GM23338 (cell line): ENCODE measurements around the gene NPLOC4. TPM values are rescaled to one million over a fixed set of nuclear protein-coding genes. Genes with fewer than 3 reads are reported as not detected.

Source experiments
- ATAC-seq: fragments of 200-7000 bp; cut with Tn5 transposase; 3 replicates; pipeline ENCODE4 v1.9.1; 2020
- DNase-seq: peaks from one replicate; pipeline ENCODE4 v3.0.0-alpha.2; 2015; ENCODE audit warnings: low spot score
- H2AFZ ChIP-seq: fragments of 200-600 bp; sonication (generic); 2 replicates; pipeline ENCODE4 v1.8.0; 2016; ENCODE audit warnings: antibody characterized with exemption, mild to moderate bottlenecking, moderate library complexity
- H3F3A ChIP-seq: fragments of 200-600 bp; sonication (generic); replicated peaks from 2 replicates; pipeline ENCODE4 v1.8.0; 2017; ENCODE audit warnings: antibody characterized with exemption, mixed run types, low read depth
- H3K27ac ChIP-seq: fragments of 200-600 bp; sonication (generic); 2 replicates; pipeline ENCODE4 v1.6.1; 2016; ENCODE audit warnings: low read depth
- H3K27me3 ChIP-seq: fragments of 200-600 bp; sonication (generic); 2 replicates; pipeline ENCODE4 v1.8.0; 2016; ENCODE audit warnings: mild to moderate bottlenecking, mixed run types, moderate library complexity; ENCODE audit not compliant: insufficient read depth
- H3K36me3 ChIP-seq: fragments of 200-600 bp; sonication (generic); 2 replicates; pipeline ENCODE4 v1.8.0; 2016; ENCODE audit warnings: mild to moderate bottlenecking; ENCODE audit not compliant: insufficient read depth
- H3K4me1 ChIP-seq: fragments of 200-600 bp; sonication (generic); 2 replicates; pipeline ENCODE4 v1.8.0; 2016; ENCODE audit warnings: mild to moderate bottlenecking, moderate library complexity; ENCODE audit not compliant: insufficient read depth
- H3K4me2 ChIP-seq: fragments of 200-600 bp; sonication (generic); 2 replicates; pipeline ENCODE4 v1.7.1; 2017; ENCODE audit warnings: mixed run types
- H3K4me3 ChIP-seq: fragments of 200-600 bp; sonication (generic); 2 replicates; pipeline ENCODE4 v1.6.1; 2016; ENCODE audit warnings: mixed run types
- H3K79me2 ChIP-seq: fragments of 200-600 bp; sonication (generic); replicated peaks from 2 replicates; pipeline ENCODE4 v1.8.0; 2017; ENCODE audit warnings: mild to moderate bottlenecking; ENCODE audit not compliant: insufficient read depth
- H3K9me2 ChIP-seq: fragments of 200-600 bp; sonication (generic); 2 replicates; pipeline ENCODE4 v1.8.0; 2017; ENCODE audit not compliant: insufficient read depth
- H4K20me1 ChIP-seq: fragments of 200-600 bp; sonication (generic); replicated peaks from 2 replicates; pipeline ENCODE4 v1.8.0; 2017; ENCODE audit warnings: mild to moderate bottlenecking; ENCODE audit not compliant: insufficient read depth
- H3K27ac Mint-ChIP-seq: 2 replicates; pipeline ENCODE4 v1.8.0; 2020; ENCODE audit warnings: inconsistent platforms, mild to moderate bottlenecking, moderate library complexity, mixed read lengths
- H3K27me3 Mint-ChIP-seq: 3 replicates; pipeline ENCODE4 v1.8.0; 2022; ENCODE audit warnings: low read depth, mild to moderate bottlenecking, moderate library complexity, mixed read lengths, inconsistent platforms; ENCODE audit not compliant: insufficient read depth, poor library complexity
- H3K36me3 Mint-ChIP-seq: 3 replicates; pipeline ENCODE4 v1.8.0; 2021; ENCODE audit warnings: low read depth, mild to moderate bottlenecking, inconsistent platforms, moderate library complexity, mixed read lengths
- H3K4me1 Mint-ChIP-seq: 3 replicates; pipeline ENCODE4 v1.8.0; 2020; ENCODE audit warnings: mild to moderate bottlenecking, inconsistent platforms, mixed read lengths
- H3K4me3 Mint-ChIP-seq: 3 replicates; pipeline ENCODE4 v1.8.0; 2021; ENCODE audit warnings: moderate library complexity, mild to moderate bottlenecking, inconsistent platforms, mixed read lengths
- H3K9me3 Mint-ChIP-seq: 3 replicates; pipeline ENCODE4 v1.8.0; 2020; ENCODE audit warnings: moderate library complexity, mild to moderate bottlenecking, inconsistent platforms, mixed read lengths
- CREB1 ChIP-seq: fragments of 250-450 bp; sonication (Bioruptor Pico); IDR thresholded peaks from 2 replicates; pipeline ENCODE4 v1.5.0; 2020; ENCODE audit warnings: low read depth, mild to moderate bottlenecking, moderate library complexity
- CTCF ChIP-seq, 2 experiments: fragments of 200-600 bp in 1 of 2; sonication (generic) in 1 of 2; conservative IDR thresholded peaks; 2 replicates each; pipeline versions ENCODE4 v1.5.1 to v1.6.1; 2016 to 2017; ENCODE audit warnings: antibody characterized with exemption in 2 of 2, low read depth in 2 of 2, mild to moderate bottlenecking in 2 of 2, moderate library complexity in 1 of 2
- EZH2 ChIP-seq: fragments of 200-600 bp; sonication (generic); IDR thresholded peaks from one replicate; pipeline ENCODE4 v1.8.0; 2017; ENCODE audit warnings: antibody characterized with exemption, mild to moderate bottlenecking, low read depth; ENCODE audit not compliant: unreplicated experiment
- EZH2phosphoT487 ChIP-seq: fragments of 200-600 bp; sonication (generic); IDR thresholded peaks from one replicate; pipeline ENCODE4 v1.8.1; 2018; ENCODE audit warnings: antibody characterized with exemption; ENCODE audit not compliant: unreplicated experiment
- NANOG ChIP-seq: IDR thresholded peaks from 2 replicates; pipeline ENCODE4 v1.6.1; 2016; ENCODE audit warnings: antibody characterized with exemption, borderline replicate concordance
- STAT1 ChIP-seq: IDR thresholded peaks from one replicate; pipeline ENCODE4 v1.6.1; 2016; ENCODE audit warnings: antibody characterized with exemption; ENCODE audit not compliant: unreplicated experiment
- ZNF331 ChIP-seq: fragments of 250-450 bp; sonication (Bioruptor Pico); IDR thresholded peaks from 2 replicates; pipeline ENCODE4 v1.5.0; 2020; ENCODE audit warnings: low read depth, mild to moderate bottlenecking, moderate library complexity
- polyA plus RNA-seq: library from polyadenylated mRNA; unstranded; fragments of >200 nt; fragmentation: Nextera tagmentation; extraction: Ambion mirVana; gene quantifications from 2 replicates; pipeline ENCODE4 v1.2.1, GENCODE V29; 2016
- total RNA-seq: library from RNA; depleted of rRNA; stranded (reverse); fragments of >200 nt; shearing (Covaris generic); gene quantifications from 2 replicates; pipeline ENCODE4 v1.2.3, GENCODE V29; 2014
- TF ChIP-seq, protein P1 (sequence below): fragments of 250-450 bp; sonication (Bioruptor Pico); IDR thresholded peaks from 2 replicates; pipeline ENCODE4 v1.5.0; 2020; ENCODE audit warnings: mild to moderate bottlenecking, moderate library complexity
- TF ChIP-seq, protein P2 (sequence below): IDR thresholded peaks from 2 replicates; pipeline ENCODE4 v1.6.1; 2016; ENCODE audit warnings: antibody characterized with exemption

Gene NPLOC4
- total and polyA plus RNA-seq, 2 experiments from 2014 or later: 24.1 to 79.1 TPM

DNA sequence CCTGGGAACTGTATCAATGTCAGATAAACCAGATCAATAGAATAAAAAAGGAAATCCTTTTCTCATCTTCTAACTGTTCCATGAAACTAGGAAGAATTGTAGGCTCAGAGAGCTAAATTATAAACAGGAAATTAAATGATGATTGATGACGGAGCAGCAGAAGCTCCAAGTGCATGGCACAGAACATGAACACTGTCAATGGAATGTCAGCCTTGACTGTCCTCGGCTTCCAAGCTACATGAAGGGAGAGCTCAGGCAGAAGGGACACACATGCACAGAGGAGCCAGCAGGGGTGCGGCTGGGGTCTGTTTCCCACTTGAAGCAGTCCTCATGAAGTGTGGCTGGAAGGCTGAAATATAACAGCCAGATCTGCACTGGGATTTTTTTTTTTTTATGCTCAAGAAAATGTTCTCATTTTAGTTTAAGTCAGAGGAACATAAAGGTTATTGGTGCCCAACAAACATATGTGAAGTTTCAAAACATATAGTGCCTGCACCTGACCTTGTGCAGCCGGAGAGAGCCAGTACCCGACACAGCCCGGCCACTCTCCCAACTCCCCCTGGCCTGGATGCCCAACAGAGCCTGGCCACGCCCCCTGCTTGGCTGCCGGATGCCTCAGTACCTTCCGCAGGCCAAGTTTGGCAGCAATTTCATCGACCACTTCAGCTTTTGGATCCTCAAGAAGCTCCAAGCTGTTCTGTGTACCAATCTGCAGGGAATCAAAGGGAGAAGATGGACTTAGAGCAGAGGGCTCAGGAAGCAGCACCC is 37.0 kb downstream of the NPLOC4 start (continued):
- TF ChIP-seq, protein P1, sequence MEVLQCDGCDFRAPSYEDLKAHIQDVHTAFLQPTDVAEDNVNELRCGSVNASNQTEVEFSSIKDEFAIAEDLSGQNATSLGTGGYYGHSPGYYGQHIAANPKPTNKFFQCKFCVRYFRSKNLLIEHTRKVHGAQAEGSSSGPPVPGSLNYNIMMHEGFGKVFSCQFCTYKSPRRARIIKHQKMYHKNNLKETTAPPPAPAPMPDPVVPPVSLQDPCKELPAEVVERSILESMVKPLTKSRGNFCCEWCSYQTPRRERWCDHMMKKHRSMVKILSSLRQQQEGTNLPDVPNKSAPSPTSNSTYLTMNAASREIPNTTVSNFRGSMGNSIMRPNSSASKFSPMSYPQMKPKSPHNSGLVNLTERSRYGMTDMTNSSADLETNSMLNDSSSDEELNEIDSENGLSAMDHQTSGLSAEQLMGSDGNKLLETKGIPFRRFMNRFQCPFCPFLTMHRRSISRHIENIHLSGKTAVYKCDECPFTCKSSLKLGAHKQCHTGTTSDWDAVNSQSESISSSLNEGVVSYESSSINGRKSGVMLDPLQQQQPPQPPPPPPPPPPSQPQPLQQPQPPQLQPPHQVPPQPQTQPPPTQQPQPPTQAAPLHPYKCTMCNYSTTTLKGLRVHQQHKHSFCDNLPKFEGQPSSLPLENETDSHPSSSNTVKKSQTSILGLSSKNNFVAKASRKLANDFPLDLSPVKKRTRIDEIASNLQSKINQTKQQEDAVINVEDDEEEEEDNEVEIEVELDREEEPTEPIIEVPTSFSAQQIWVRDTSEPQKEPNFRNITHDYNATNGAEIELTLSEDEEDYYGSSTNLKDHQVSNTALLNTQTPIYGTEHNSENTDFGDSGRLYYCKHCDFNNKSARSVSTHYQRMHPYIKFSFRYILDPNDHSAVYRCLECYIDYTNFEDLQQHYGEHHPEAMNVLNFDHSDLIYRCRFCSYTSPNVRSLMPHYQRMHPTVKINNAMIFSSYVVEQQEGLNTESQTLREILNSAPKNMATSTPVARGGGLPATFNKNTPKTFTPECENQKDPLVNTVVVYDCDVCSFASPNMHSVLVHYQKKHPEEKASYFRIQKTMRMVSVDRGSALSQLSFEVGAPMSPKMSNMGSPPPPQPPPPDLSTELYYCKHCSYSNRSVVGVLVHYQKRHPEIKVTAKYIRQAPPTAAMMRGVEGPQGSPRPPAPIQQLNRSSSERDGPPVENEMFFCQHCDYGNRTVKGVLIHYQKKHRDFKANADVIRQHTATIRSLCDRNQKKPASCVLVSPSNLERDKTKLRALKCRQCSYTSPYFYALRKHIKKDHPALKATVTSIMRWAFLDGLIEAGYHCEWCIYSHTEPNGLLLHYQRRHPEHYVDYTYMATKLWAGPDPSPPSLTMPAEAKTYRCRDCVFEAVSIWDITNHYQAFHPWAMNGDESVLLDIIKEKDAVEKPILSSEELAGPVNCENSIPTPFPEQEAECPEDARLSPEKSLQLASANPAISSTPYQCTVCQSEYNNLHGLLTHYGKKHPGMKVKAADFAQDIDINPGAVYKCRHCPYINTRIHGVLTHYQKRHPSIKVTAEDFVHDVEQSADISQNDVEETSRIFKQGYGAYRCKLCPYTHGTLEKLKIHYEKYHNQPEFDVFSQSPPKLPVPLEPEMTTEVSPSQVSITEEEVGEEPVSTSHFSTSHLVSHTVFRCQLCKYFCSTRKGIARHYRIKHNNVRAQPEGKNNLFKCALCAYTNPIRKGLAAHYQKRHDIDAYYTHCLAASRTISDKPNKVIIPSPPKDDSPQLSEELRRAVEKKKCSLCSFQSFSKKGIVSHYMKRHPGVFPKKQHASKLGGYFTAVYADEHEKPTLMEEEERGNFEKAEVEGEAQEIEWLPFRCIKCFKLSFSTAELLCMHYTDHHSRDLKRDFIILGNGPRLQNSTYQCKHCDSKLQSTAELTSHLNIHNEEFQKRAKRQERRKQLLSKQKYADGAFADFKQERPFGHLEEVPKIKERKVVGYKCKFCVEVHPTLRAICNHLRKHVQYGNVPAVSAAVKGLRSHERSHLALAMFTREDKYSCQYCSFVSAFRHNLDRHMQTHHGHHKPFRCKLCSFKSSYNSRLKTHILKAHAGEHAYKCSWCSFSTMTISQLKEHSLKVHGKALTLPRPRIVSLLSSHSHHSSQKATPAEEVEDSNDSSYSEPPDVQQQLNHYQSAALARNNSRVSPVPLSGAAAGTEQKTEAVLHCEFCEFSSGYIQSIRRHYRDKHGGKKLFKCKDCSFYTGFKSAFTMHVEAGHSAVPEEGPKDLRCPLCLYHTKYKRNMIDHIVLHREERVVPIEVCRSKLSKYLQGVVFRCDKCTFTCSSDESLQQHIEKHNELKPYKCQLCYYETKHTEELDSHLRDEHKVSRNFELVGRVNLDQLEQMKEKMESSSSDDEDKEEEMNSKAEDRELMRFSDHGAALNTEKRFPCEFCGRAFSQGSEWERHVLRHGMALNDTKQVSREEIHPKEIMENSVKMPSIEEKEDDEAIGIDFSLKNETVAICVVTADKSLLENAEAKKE (CRISPR knock-in tag): no peak
- TF ChIP-seq ZNF331: no peak
- TF ChIP-seq STAT1: no peak
- no peak for TF ChIP-seq EZH2
- TF ChIP-seq, protein P2, sequence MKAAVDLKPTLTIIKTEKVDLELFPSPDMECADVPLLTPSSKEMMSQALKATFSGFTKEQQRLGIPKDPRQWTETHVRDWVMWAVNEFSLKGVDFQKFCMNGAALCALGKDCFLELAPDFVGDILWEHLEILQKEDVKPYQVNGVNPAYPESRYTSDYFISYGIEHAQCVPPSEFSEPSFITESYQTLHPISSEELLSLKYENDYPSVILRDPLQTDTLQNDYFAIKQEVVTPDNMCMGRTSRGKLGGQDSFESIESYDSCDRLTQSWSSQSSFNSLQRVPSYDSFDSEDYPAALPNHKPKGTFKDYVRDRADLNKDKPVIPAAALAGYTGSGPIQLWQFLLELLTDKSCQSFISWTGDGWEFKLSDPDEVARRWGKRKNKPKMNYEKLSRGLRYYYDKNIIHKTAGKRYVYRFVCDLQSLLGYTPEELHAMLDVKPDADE: no peak

DNA sequence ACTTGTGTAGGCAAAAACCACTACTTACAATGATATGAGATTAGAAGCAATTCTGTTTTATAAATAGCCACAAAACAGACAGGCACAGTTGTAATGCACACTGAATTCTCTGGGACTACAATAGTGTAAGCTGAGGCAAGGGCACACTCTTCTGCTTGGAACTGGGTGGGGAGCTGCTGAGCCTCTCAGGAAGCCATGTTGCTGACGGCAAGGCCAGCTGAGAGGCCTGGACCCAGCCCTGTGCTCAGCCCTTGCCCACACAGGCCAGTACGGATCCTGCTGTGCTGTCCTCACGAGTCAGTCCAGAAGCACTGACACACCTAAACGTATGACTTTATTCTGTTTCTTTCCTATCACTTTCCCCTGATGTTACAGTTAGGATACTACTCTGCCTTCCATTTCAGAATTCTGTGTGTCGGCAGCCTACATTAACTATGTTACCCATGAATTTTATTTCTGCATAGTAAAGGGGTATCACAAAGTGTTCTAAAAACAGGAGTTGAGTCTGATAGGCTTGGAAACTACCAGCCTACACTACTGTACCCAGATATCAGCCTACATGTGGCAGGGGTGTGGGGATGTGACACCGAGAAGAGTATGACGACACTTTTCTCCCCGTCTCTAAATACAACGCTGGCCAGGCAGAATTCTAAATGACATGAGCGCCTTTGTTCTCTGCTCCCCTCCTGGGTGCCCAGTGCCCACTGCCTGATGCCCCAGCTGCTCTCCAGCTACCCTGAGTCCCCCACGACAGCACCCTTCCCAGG is 43.6 kb downstream of the NPLOC4 start:
- Histone ChIP-seq H3F3A (peaks cover 8% of the 10 kb centered on the region; the same call in 1 of the 2 replicates), H2AFZ (no peak overlapping the region), H3K27me3 (no peaks in the 10 kb centered on the region), H3K27ac (no peak overlapping the region), H3K4me3 (no peak overlapping the region), H4K20me1 (peaks cover 14% of the 10 kb centered on the region), H3K79me2 (no peaks in the 10 kb centered on the region), H3K4me2 (no peak overlapping the region), H3K4me1 (no peaks in the 10 kb centered on the region), H3K9me2 (no peaks in the 10 kb centered on the region), H3K36me3 (peaks cover 34% of the 10 kb centered on the region)
- H3K4me1 Mint-ChIP-seq: no peaks in the 10 kb centered on the region
- H3K36me3 Mint-ChIP-seq: peaks cover 77% of the 10 kb centered on the region
- H3K9me3 Mint-ChIP-seq: no peaks in the 10 kb centered on the region
- no peak overlapping the region for H3K27ac Mint-ChIP-seq
- peaks cover 9% of the 10 kb centered on the region for H3K27me3 Mint-ChIP-seq
- H3K4me3 Mint-ChIP-seq: no peak overlapping the region
- ATAC-seq (no peak), DNase-seq (no peak)
- TF ChIP-seq STAT1 (no peak), EZH2phosphoT487 (no peak), CTCF (conservative IDR thresholded peaks at IDR 0.05; ENCODE audit: low read depth in 2 of 2) (no peak), EZH2 (no peak), CREB1 (CRISPR knock-in tag) (no peak), NANOG (no peak)
- TF ChIP-seq, protein P2: no peak
